WTC11 (cell line): ENCODE measurements around the gene PFKFB4.

Source experiments
- CTCF ChIP-seq: fragments of 200-600 bp; IDR thresholded peaks from 2 replicates; pipeline ENCODE4 v1.8.0; 2022; ENCODE audit warnings: antibody characterized with exemption
- GRHL2 ChIP-seq: fragments of 250-450 bp; sonication (Bioruptor Pico); IDR thresholded peaks from 2 replicates; pipeline ENCODE4 v1.8.0; 2022; ENCODE audit warnings: mild to moderate bottlenecking, moderate library complexity; ENCODE audit not compliant: insufficient replicate concordance, severe bottlenecking
- HMGXB4 ChIP-seq: sonication (generic); formaldehyde crosslinking; IDR thresholded peaks from 2 replicates; pipeline ENCODE4 v1.8.1; 2023; ENCODE audit warnings: mild to moderate bottlenecking, moderate library complexity, missing genetic modification reagents
- JUN ChIP-seq: sonication (generic); formaldehyde crosslinking; IDR thresholded peaks from 2 replicates; pipeline ENCODE4 v1.8.0; 2023; ENCODE audit warnings: mild to moderate bottlenecking, missing genetic modification reagents
- PRDM15 ChIP-seq: sonication (generic); formaldehyde crosslinking; IDR thresholded peaks from 2 replicates; pipeline ENCODE4 v1.8.0; 2022; ENCODE audit warnings: missing genetic modification reagents
- TEAD4 ChIP-seq: sonication (generic); formaldehyde crosslinking; IDR thresholded peaks from 2 replicates; pipeline ENCODE4 v1.8.0; 2022; ENCODE audit warnings: mild to moderate bottlenecking, missing genetic modification reagents
- ZNF121 ChIP-seq: sonication (generic); formaldehyde crosslinking; IDR thresholded peaks from 2 replicates; pipeline ENCODE4 v1.8.0; 2023; ENCODE audit warnings: missing genetic modification reagents

GRCh38 chr3:48476426-48477053 is 80.1 kb downstream of the PFKFB4 start:
- TF ChIP-seq HMGXB4 (CRISPR knock-in tag), result no peak
- no peak for TF ChIP-seq PRDM15 (CRISPR knock-in tag)
- TF ChIP-seq CTCF, result no peak
- no peak for TF ChIP-seq GRHL2 (CRISPR knock-in tag)
- TF ChIP-seq TEAD4, result no peak
- TF ChIP-seq ZNF121 (CRISPR knock-in tag), result no peak
- no peak for TF ChIP-seq JUN (CRISPR knock-in tag)
